OCI-LY1 (cell line): ENCODE results near the gene TMEM187.

ENCODE experiments used
- EZH2 ChIP-seq: fragments of 200-600 bp; sonication (generic), shearing (Covaris generic); IDR thresholded peaks from 2 replicates; pipeline ENCODE4 v1.8.0; 2017; ENCODE audit warnings: borderline replicate concordance, mixed run types, mild to moderate bottlenecking, antibody characterized with exemption, low read length, moderate library complexity, mixed read lengths
- TF ChIP-seq, protein P1 (sequence below): fragments of 200-600 bp; sonication (generic), shearing (Covaris generic); IDR thresholded peaks from 2 replicates; pipeline ENCODE4 v1.5.1; 2017; ENCODE audit warnings: mild to moderate bottlenecking, antibody characterized with exemption, low read length, moderate library complexity, mixed read lengths

DNA sequence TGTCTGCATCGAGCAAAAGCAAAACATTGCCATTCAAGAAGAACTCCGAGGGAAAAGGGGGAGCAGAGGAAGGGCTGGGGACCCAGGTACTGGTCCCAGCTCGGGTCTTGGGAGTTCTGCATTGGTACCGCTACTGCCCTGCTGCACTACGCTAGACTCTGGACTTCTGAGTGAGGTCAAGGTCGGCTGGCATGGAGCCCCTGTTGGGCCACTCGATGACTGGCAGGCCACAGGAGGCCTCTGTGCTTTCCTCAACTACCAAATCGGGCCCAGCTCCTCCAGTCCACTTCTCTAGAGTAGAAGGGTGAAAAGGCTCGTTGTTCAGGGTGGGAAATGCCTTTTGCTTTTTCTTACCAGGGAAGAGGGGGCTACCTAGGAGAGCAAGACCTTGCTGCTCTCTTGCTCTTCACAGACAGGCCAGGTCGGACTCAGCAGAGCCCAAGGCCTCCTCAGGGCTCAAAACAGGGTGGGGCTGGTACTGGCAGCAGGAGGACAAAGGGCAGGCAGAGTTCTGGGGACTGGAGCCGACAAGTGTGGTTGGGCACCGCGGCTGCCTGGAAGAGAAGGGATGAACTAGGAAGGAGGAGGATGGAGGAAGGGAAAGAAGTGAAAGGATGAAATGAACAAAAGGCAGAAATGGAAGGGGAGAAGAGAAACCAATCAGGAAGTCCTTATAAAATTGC lies 56.1 kb downstream of the TMEM187 start:
- TF ChIP-seq, protein P1, sequence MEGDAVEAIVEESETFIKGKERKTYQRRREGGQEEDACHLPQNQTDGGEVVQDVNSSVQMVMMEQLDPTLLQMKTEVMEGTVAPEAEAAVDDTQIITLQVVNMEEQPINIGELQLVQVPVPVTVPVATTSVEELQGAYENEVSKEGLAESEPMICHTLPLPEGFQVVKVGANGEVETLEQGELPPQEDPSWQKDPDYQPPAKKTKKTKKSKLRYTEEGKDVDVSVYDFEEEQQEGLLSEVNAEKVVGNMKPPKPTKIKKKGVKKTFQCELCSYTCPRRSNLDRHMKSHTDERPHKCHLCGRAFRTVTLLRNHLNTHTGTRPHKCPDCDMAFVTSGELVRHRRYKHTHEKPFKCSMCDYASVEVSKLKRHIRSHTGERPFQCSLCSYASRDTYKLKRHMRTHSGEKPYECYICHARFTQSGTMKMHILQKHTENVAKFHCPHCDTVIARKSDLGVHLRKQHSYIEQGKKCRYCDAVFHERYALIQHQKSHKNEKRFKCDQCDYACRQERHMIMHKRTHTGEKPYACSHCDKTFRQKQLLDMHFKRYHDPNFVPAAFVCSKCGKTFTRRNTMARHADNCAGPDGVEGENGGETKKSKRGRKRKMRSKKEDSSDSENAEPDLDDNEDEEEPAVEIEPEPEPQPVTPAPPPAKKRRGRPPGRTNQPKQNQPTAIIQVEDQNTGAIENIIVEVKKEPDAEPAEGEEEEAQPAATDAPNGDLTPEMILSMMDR, result no peak
- TF ChIP-seq EZH2, result no peak
